BLaER1 treated with 17β-estradiol and CSF1 and Interleukin-3, amounts not matched to agents 10 nM and 100 nM (cell line): Measurements from ENCODE around the gene ATN1.
"Not testable (repeated sequence)": the region's sequence is repeated elsewhere in the genome, so short reads cannot be mapped to it uniquely, and the experiment has no call there.

Experiments used
- H3K27ac ChIP-seq, 11 experiments: shearing (Covaris generic); formaldehyde crosslinking; 2 replicates each; pipeline ENCODE4 v1.8.1; 2022
- H3K27me3 ChIP-seq, 11 experiments: shearing (Covaris generic); formaldehyde crosslinking; 2 replicates each; pipeline ENCODE4 v1.8.1; 2022
- H3K36me3 ChIP-seq, 11 experiments: shearing (Covaris generic); formaldehyde crosslinking; 2 replicates each; pipeline ENCODE4 v1.8.1; 2022
- H3K4me1 ChIP-seq, 10 experiments: shearing (Covaris generic); formaldehyde crosslinking; 2 replicates each; pipeline ENCODE4 v1.8.1; 2022
- H3K4me2 ChIP-seq, 11 experiments: shearing (Covaris generic); formaldehyde crosslinking; 2 replicates each; pipeline ENCODE4 v1.8.1; 2022
- H3K4me3 ChIP-seq, 10 experiments: shearing (Covaris generic); formaldehyde crosslinking; 2 replicates each; pipeline ENCODE4 v1.8.1; 2022
- H3K9ac ChIP-seq, 11 experiments: shearing (Covaris generic); formaldehyde crosslinking; 2 replicates each; pipeline ENCODE4 v1.8.1; 2022
- H3K9me3 ChIP-seq, 11 experiments: shearing (Covaris generic); formaldehyde crosslinking; replicated peaks in 1 of 11; 2 replicates each; pipeline ENCODE4 v1.8.1; 2022
- H4K20me1 ChIP-seq, 11 experiments: shearing (Covaris generic); formaldehyde crosslinking; 2 replicates each; pipeline ENCODE4 v1.8.1; 2022
- Cebpa-rat ChIP-seq, 11 experiments: shearing (Covaris generic); IDR thresholded peaks; 2 replicates each; pipeline ENCODE4 v1.8.1; 2022

The ATN1 gene, protein sequence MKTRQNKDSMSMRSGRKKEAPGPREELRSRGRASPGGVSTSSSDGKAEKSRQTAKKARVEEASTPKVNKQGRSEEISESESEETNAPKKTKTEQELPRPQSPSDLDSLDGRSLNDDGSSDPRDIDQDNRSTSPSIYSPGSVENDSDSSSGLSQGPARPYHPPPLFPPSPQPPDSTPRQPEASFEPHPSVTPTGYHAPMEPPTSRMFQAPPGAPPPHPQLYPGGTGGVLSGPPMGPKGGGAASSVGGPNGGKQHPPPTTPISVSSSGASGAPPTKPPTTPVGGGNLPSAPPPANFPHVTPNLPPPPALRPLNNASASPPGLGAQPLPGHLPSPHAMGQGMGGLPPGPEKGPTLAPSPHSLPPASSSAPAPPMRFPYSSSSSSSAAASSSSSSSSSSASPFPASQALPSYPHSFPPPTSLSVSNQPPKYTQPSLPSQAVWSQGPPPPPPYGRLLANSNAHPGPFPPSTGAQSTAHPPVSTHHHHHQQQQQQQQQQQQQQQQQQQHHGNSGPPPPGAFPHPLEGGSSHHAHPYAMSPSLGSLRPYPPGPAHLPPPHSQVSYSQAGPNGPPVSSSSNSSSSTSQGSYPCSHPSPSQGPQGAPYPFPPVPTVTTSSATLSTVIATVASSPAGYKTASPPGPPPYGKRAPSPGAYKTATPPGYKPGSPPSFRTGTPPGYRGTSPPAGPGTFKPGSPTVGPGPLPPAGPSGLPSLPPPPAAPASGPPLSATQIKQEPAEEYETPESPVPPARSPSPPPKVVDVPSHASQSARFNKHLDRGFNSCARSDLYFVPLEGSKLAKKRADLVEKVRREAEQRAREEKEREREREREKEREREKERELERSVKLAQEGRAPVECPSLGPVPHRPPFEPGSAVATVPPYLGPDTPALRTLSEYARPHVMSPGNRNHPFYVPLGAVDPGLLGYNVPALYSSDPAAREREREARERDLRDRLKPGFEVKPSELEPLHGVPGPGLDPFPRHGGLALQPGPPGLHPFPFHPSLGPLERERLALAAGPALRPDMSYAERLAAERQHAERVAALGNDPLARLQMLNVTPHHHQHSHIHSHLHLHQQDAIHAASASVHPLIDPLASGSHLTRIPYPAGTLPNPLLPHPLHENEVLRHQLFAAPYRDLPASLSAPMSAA (N-terminal part only)

DNA sequence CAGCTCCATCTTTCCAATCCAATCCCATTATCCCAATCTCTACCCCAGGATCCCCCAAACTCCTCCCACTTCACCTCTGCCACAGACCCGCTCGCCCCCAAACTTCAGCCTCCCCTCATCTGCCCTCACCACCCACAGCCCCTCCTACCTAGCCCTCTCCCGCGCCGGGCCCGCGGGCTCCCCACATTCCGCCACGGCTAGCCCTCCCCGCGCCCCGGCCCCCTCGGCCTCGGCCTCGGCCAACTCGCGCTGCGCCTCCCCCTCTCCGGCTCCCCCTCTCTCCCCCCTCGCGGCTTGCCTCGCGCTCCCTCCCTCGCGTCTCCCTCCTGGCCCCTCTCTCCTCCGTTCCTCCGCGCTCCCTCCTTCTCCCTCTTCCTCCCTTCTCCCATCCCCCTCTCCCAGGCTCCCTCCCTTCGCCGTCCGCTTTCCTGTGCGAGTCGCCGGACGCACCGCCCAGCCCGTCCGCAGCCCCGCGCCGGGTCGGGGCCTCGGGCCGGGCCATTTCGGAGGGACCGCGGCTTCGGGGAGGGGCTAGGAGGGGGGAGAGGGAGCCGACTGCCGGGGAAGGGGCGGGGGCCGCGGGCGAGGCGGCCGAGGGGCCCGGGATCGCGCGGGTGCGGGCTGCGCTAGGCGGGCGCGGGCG is at the start of gene ATN1:
ATN1 (plus strand) TSS at position 581 of the 643 bp plus-strand sequence. CDS start 6,043 bp downstream, outside the sequence.
- Histone ChIP-seq H3K4me2 (peak within 1 kb of the TSS; percentile 90 to 98 (median 95)), H3K9ac (peak within 1 kb of the TSS; percentile 88 to 93 (median 91)), H3K9me3 (no peaks in the 10 kb centered on the region), H3K27ac (peak within 1 kb of the TSS; percentile 86 to 95 (median 89)), H3K4me1 (peaks cover 72 to 88% (median 82%) of the 10 kb centered on the region in 10 experiments), H4K20me1 (peaks cover 5 to 34% (median 24%) of the 10 kb centered on the region in 11 experiments; a peak in 18 of 22 replicates), H3K27me3 (no peaks in the 10 kb centered on the region), H3K36me3 (peaks cover 0 to 12% (median 0%) of the 10 kb centered on the region in 11 experiments; a peak in 3 of 22 replicates), H3K4me3 (peak within 1 kb of the TSS; percentile 69 to 82 (median 78))
- no peak for TF ChIP-seq Cebpa-rat (IDR thresholded peaks at IDR 0.05)

DNA sequence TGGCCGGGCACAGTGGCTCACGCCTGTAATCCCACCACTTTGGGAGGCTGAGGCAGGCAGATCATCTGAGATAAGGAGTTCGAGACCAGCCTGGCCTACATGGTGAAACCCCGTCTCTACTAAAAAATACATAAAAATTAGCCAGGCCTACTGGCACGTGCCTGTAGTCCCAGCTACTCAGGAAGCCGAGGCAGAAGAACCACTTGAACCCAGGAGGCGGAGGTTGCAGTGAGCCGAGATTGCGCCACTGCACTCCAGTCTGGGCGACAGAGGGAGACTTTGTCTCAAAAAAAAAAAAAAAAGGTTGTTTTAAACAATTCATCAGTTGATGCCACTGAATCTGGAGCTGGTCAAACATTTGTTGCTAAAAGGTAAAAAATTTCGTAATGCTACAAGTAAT is 47.9 kb upstream of the ATN1 start:
- H3K4me3 ChIP-seq, H3K9me3 ChIP-seq, H4K20me1 ChIP-seq, H3K27me3 ChIP-seq, H3K9ac ChIP-seq, H3K4me2 ChIP-seq: not testable (repeated sequence)
- Histone ChIP-seq H3K27ac (peak overlapping the region in 1 of 11 experiments; percentile 16; a peak in 2 of 22 replicates), H3K4me1 (peaks cover 0 to 17% (median under 1%) of the 10 kb centered on the region in 10 experiments; a peak in 14 of 20 replicates), H3K36me3 (peaks cover 14 to 77% (median 33%) of the 10 kb centered on the region in 11 experiments)

DNA sequence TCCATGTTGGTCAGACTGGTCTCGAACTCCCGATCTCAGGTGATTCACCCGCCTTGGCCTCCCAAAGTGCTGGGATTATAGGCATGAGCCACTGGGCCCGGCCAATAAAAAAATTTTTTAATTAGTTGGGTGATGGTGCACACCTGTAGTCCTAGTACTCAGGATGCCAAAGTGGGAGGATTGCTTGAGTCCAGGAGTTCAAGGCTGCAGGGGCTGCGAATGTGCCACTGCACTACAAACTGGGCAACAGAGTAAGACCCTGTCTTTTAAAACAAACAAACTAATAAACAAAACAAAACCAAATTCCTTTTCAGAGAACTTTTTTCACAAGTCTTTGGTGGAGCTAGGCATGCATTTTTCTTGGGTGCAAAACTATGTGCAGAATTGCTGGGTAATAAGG is 44.5 kb upstream of the ATN1 start:
- H3K27me3 ChIP-seq = no peaks in the 10 kb centered on the region
- no peak overlapping the region for H3K4me2 ChIP-seq
- H3K9me3 ChIP-seq = no peaks in the 10 kb centered on the region
- peaks cover 0 to 32% (median 7%) of the 10 kb centered on the region in 10 experiments; a peak in 12 of 20 replicates for H3K4me1 ChIP-seq
- no peaks in the 10 kb centered on the region for H4K20me1 ChIP-seq
- no peak for TF ChIP-seq Cebpa-rat (IDR thresholded peaks at IDR 0.05)
- no peak overlapping the region for H3K27ac ChIP-seq
- H3K36me3 ChIP-seq = peaks cover 16 to 53% (median 28%) of the 10 kb centered on the region in 11 experiments; a peak in 21 of 22 replicates
- H3K9ac ChIP-seq = no peak overlapping the region
- no peak overlapping the region for H3K4me3 ChIP-seq

DNA sequence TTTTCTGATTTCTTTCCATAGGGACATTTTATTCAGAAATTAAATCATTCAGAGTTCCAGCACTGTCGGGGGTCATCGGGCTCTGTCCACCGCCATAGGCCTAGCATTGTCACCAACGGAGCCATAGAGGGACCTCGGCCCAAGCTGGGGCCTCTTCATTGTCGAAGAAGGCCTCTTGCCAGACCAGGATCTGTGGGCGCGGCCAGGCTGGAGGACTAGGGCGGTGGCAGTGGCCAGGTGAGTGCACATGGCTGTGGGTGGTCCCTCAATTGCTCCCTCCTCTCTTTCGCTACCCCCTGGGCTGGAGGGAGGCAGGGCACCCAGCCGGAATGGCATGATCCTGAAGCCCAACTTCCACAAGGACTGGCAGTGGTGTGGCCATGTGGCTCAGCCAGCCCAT is 44.1 kb upstream of the ATN1 start:
- Histone ChIP-seq H3K9ac (no peak overlapping the region), H3K36me3 (peaks cover 16 to 50% (median 28%) of the 10 kb centered on the region in 11 experiments; a peak in 21 of 22 replicates), H3K9me3 (no peaks in the 10 kb centered on the region), H3K4me3 (no peak overlapping the region), H3K27ac (no peak overlapping the region), H3K4me1 (peaks cover 0 to 36% (median 9%) of the 10 kb centered on the region in 10 experiments; a peak in 12 of 20 replicates), H4K20me1 (no peaks in the 10 kb centered on the region), H3K4me2 (no peak overlapping the region), H3K27me3 (no peaks in the 10 kb centered on the region)
- TF ChIP-seq Cebpa-rat (IDR thresholded peaks at IDR 0.05) = no peak

DNA sequence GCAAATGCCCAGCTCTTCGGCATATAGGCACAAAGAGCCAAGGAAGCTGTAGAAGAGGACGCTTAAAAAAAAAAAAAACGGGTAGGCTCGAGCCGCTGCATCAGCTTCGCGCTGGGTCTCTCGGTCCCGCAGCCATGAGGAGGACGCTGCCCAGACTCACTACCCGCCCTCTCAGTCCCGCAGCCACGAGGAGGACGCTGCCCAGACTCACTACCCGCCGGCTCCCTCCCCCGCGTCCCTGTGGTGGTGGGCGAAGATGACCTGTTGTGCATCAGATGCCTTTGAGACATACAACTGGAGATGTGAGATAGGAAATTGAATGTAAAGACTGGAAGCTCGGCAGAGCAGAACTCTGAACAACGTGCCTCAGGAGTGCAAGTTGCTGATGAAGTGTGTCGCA is 43.2 kb upstream of the ATN1 start:
- H3K4me1 ChIP-seq = peaks cover 0 to 39% (median 10%) of the 10 kb centered on the region in 10 experiments; a peak in 12 of 20 replicates
- H3K27ac ChIP-seq = no peak overlapping the region

DNA sequence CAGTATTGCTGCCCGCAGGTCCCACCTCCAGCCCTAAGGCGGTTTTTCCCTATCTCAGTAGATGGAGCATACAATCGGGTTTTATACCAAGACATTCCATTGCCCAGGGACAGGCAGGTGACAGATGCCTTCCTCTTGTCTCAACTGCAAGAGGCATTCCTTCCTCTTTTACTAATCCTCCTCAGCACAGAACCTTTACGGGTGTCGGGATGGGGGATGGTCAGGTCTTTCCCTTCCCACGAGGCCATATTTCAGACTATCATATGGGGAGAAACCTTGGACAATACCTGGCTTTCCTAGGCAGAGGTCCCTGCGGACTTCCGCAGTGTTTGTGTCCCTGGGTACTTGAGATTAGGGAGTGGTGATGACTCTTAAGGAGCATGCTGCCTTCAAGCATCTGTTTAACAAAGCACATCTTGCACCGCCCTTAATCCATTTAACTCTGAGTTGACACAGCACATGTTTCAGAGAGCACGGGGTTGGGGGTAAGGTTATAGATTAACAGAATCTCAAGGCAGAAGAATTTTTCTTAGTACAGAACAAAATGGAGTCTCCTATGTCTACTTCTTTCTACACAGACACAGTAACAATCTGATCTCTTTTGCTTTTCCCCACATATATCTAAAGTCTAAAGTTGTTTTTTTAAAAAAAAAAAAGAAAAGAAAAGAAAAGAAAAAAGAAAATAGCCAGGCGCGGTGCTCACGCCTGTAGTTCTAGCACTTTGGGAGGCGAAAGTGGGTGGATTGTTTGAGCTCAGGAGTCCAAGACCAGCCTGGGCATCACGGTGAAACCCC is 41.4 kb upstream of the ATN1 start:
- peaks cover 16 to 40% (median 28%) of the 10 kb centered on the region in 11 experiments; a peak in 21 of 22 replicates for H3K36me3 ChIP-seq
- not testable (repeated sequence) for H3K27me3 ChIP-seq, H3K4me2 ChIP-seq, H3K27ac ChIP-seq, H3K9ac ChIP-seq, H3K9me3 ChIP-seq, H3K4me3 ChIP-seq, H4K20me1 ChIP-seq
- H3K4me1 ChIP-seq = peaks cover 11 to 52% (median 25%) of the 10 kb centered on the region in 10 experiments

More for the DNA sequence above, 43.2 kb upstream of the ATN1 start:
- Histone ChIP-seq H3K27me3 (no peaks in the 10 kb centered on the region), H3K4me2 (no peak overlapping the region), H4K20me1 (no peaks in the 10 kb centered on the region), H3K4me3 (no peak overlapping the region), H3K9me3 (no peaks in the 10 kb centered on the region), H3K9ac (no peak overlapping the region), H3K36me3 (peaks cover 16 to 42% (median 28%) of the 10 kb centered on the region in 11 experiments; a peak in 21 of 22 replicates)
- TF ChIP-seq Cebpa-rat (IDR thresholded peaks at IDR 0.05) = no peak

DNA sequence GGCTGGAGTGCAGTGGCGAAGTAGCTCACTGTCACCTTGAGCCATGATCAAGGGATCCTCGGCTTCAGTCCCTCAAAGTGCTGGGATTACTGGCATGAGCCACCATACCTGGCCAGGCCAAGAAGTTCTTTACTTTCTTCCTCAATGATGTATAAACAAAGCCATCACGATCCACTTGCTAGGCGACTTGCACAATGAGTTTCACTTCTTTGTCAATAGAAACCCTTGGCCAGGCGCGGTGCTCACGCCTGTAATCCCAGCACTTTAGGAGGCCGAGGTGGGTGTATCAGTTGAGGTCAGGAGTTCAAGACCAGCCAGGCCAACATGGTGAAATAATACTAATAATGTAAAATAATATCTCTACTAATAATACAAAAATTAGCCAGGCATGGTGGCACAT is 40.3 kb upstream of the ATN1 start:
- H3K27ac ChIP-seq = peak overlapping the region in 1 of 11 experiments; percentile 7; a peak in 1 of 22 replicates
- H4K20me1 ChIP-seq = no peaks in the 10 kb centered on the region

More for the DNA sequence above, 40.3 kb upstream of the ATN1 start:
- Histone ChIP-seq H3K36me3 (peaks cover 16 to 33% (median 28%) of the 10 kb centered on the region in 11 experiments; a peak in 21 of 22 replicates), H3K27me3 (no peaks in the 10 kb centered on the region), H3K4me1 (peaks cover 18 to 63% (median 34%) of the 10 kb centered on the region in 10 experiments), H3K4me2 (peak overlapping the region in 4 of 11 experiments; percentile 10 to 57 (median 36); a peak in 6 of 22 replicates), H3K9ac (no peak overlapping the region), H3K4me3 (no peak overlapping the region), H3K9me3 (no peaks in the 10 kb centered on the region; a peak in 1 of 22 replicates)
- no peak for TF ChIP-seq Cebpa-rat (IDR thresholded peaks at IDR 0.05)
